Smooth muscle cell (in vitro differentiated cells): Measurements from ENCODE around the gene IFI27L1. TPM values are rescaled to one million over a fixed set of nuclear protein-coding genes. Genes with fewer than 3 reads are reported as not detected.
A peak's percentile ranks its signal among the peaks of the same experiment; 100 is the strongest.
"Not testable (repeated sequence)": the region's sequence is repeated elsewhere in the genome, so short reads cannot be mapped to it uniquely, and the experiment has no call there.

ENCODE experiments used
- DNase-seq: peaks from one replicate; lab custom pipeline; 2025; ENCODE audit not compliant: unreplicated experiment; lab: John Stamatoyannopoulos, UW
- H2AFZ ChIP-seq: fragments of 200-600 bp; sonication (generic); 2 replicates; pipeline ENCODE4 v1.6.0; 2016; ENCODE audit warnings: antibody characterized with exemption, low read depth, mild to moderate bottlenecking
- H3F3A ChIP-seq: fragments of 200-600 bp; sonication (generic); 2 replicates; pipeline ENCODE4 v1.6.0; 2017; ENCODE audit warnings: antibody characterized with exemption, low read depth
- H3K27ac ChIP-seq: fragments of 200-600 bp; sonication (generic); 2 replicates; pipeline ENCODE4 v1.5.1; 2016; ENCODE audit warnings: low read depth, mild to moderate bottlenecking
- H3K27me3 ChIP-seq: fragments of 200-600 bp; sonication (generic); 2 replicates; pipeline ENCODE4 v1.6.1; 2016; ENCODE audit warnings: low read depth, mild to moderate bottlenecking
- H3K36me3 ChIP-seq: fragments of 200-600 bp; sonication (generic); 2 replicates; pipeline ENCODE4 v1.5.1; 2016; ENCODE audit warnings: low read depth
- H3K4me1 ChIP-seq: fragments of 200-600 bp; sonication (generic); 2 replicates; pipeline ENCODE4 v1.5.1; 2016; ENCODE audit warnings: low read depth
- H3K4me2 ChIP-seq: fragments of 200-600 bp; sonication (generic); 2 replicates; pipeline ENCODE4 v1.6.0; 2016; ENCODE audit warnings: mild to moderate bottlenecking
- H3K4me3 ChIP-seq: fragments of 200-600 bp; sonication (generic); 2 replicates; pipeline ENCODE4 v1.5.1; 2016; ENCODE audit warnings: mild to moderate bottlenecking
- H3K79me2 ChIP-seq: fragments of 200-600 bp; sonication (generic); 2 replicates; pipeline ENCODE4 v1.6.0; 2016; ENCODE audit warnings: low read depth, mild to moderate bottlenecking
- H3K9ac ChIP-seq: fragments of 200-600 bp; sonication (generic); 2 replicates; pipeline ENCODE4 v1.6.0; 2016; ENCODE audit warnings: low read depth
- H3K9me3 ChIP-seq: fragments of 200-600 bp; sonication (generic); replicated peaks from 2 replicates; pipeline ENCODE4 v1.5.1; 2016; ENCODE audit warnings: low read depth
- H4K20me1 ChIP-seq: fragments of 200-600 bp; sonication (generic); 2 replicates; pipeline ENCODE4 v1.6.0; 2016; ENCODE audit warnings: low read depth
- WGBS: methylation state at CpG from one replicate; pipeline ENCODE4 v1.1.7; 2016; ENCODE audit warnings: low lambda C conversion rate; 5-methylcytosine and 5-hydroxymethylcytosine counted together
- polyA plus RNA-seq: library from polyadenylated mRNA; unstranded; fragments of >200 nt; fragmentation: Nextera tagmentation; extraction: Ambion mirVana; gene quantifications from 2 replicates; pipeline ENCODE4 v1.2.1, GENCODE V29; 2016
- total RNA-seq: library from RNA; depleted of rRNA; stranded (reverse); fragments of >200 nt; gene quantifications from 2 replicates; pipeline ENCODE4 v1.2.3, GENCODE V29; 2014
- TF ChIP-seq, protein P1 (sequence below): fragments of 200-600 bp; sonication (generic); IDR thresholded peaks from 2 replicates; pipeline ENCODE4 v1.5.1; 2017; ENCODE audit warnings: borderline replicate concordance, mild to moderate bottlenecking, antibody characterized with exemption; ENCODE audit not compliant: insufficient read depth, poor library complexity, severe bottlenecking

Gene IFI27L1
- total and polyA plus RNA-seq, 2 experiments from 2014 or later, result 2.9 to 38.2 TPM

DNA sequence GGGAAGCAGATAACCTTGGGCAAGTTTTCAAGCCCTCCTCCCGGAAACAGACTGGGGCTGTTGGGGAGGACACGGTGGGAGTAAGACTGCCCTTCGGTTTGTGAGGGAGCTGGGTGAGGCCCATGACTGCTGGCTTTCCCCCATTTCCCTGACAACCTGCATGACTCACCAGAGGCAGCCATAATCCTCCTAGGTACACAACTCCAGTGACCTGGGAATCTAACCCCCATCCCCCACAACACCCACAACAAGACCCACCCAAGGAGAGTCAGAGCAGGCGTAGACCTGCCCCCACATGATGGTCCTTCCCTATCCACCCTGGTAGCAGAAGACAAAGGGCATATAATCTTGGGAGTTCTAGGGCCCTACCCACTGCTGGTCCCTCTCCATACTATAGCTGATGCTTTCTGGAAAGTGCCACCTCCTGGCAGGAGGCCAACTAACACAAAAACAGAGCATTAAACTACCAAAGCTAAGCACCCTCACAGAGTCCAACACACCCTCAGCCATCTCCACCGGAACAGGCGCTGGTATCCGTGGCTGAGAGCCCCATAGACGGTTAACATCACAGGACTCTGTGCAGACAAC is 14.9 kb upstream of the IFI27L1 start:
- H4K20me1 ChIP-seq, result peaks cover 97% of the 10 kb centered on the region
- H3K4me2 ChIP-seq, result no peak overlapping the region
- no peaks in the 10 kb centered on the region for H3K9me3 ChIP-seq
- H3K27ac ChIP-seq, result peak overlapping the region; percentile 37
- H2AFZ ChIP-seq, result no peak overlapping the region
- H3K27me3 ChIP-seq, result no peaks in the 10 kb centered on the region
- WGBS, result 84% methylated on average over 8 of the region's 8 CpGs
- no peak overlapping the region for H3K4me3 ChIP-seq
- H3K79me2 ChIP-seq, result peaks cover 83% of the 10 kb centered on the region
- H3F3A ChIP-seq, result no peaks in the 10 kb centered on the region
- H3K4me1 ChIP-seq, result peaks cover 7% of the 10 kb centered on the region
- TF ChIP-seq, protein P1, sequence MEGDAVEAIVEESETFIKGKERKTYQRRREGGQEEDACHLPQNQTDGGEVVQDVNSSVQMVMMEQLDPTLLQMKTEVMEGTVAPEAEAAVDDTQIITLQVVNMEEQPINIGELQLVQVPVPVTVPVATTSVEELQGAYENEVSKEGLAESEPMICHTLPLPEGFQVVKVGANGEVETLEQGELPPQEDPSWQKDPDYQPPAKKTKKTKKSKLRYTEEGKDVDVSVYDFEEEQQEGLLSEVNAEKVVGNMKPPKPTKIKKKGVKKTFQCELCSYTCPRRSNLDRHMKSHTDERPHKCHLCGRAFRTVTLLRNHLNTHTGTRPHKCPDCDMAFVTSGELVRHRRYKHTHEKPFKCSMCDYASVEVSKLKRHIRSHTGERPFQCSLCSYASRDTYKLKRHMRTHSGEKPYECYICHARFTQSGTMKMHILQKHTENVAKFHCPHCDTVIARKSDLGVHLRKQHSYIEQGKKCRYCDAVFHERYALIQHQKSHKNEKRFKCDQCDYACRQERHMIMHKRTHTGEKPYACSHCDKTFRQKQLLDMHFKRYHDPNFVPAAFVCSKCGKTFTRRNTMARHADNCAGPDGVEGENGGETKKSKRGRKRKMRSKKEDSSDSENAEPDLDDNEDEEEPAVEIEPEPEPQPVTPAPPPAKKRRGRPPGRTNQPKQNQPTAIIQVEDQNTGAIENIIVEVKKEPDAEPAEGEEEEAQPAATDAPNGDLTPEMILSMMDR, result no peak
- DNase-seq, result no peak
- H3K9ac ChIP-seq, result no peak overlapping the region
- peaks cover 4% of the 10 kb centered on the region for H3K36me3 ChIP-seq

DNA sequence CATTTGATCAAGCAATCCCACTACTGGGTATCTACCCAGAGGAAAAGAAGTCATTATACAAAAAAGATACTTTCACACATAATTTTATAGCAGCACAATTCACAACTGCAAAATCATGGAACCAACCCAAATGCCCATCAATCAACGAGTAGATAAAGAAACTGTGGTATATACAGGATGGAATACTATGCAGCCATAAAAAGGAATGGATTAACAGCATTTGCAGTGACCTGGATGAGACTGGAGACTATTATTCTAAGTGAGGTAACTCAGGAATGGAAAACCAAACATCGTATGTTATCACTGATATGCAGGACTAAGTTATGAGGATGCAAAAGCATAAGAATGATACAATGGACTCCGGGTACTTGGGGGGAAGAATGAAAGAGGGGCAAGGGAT is 9.0 kb upstream of the IFI27L1 start:
- H3K27ac ChIP-seq, H3K4me1 ChIP-seq, H3K4me3 ChIP-seq, H3K27me3 ChIP-seq, H2AFZ ChIP-seq, H3K9ac ChIP-seq, H3K36me3 ChIP-seq, H3K4me2 ChIP-seq, H3F3A ChIP-seq, H3K9me3 ChIP-seq, DNase-seq: not testable (repeated sequence)
- 99% methylated on average over 3 of the region's 3 CpGs for WGBS
- Histone ChIP-seq H3K79me2 (peaks cover 100% of the 10 kb centered on the region), H4K20me1 (peaks cover 89% of the 10 kb centered on the region)

DNA sequence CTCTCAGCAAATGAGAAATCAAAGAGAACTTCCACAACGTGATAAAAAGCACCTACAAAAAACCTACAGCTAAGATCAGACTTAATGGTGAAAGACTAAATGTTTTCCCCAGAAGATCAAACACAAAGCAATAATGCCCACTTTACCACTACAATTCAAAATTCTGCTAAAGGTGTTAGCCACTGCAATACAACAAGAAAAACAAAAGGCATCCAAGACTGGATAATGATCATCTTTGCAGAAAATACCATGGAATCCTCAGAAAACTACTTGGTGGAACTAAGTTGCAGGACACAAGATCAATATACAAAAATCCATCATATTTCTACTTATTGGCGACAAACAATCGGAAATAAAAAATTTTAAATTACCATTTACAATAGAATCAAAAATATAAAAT is 6.6 kb upstream of the IFI27L1 start:
- Histone ChIP-seq H3K27ac (no peak overlapping the region), H3K36me3 (peaks cover 6% of the 10 kb centered on the region)

DNA sequence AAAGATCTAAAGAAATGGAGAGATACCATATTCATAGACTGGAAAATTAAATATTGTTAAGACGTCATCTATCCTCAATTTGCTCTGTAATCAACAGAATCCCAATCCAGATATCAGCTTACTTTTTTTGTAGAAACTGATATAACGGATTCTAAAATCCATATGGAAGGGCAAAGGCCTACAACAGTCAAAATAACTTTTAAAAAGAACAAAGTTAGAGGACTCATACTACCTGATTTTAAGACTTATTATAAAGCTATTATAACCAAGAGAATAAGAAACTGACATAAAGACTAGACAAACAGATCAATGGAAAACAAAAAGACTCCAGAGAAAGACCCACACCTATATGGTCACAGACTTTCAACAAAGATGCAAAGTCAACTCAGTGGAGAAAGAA is 6.1 kb upstream of the IFI27L1 start:
- H3K79me2 ChIP-seq, result peaks cover 100% of the 10 kb centered on the region
- no peak overlapping the region for H2AFZ ChIP-seq
- no peak overlapping the region for H3K9ac ChIP-seq
- H3F3A ChIP-seq, result no peaks in the 10 kb centered on the region
- H3K4me3 ChIP-seq, result no peak overlapping the region
- peaks cover 89% of the 10 kb centered on the region for H4K20me1 ChIP-seq
- TF ChIP-seq, protein P1, result no peak
- DNase-seq, result no peak
- no peaks in the 10 kb centered on the region for H3K9me3 ChIP-seq
- peaks cover 26% of the 10 kb centered on the region for H3K4me1 ChIP-seq
- no peaks in the 10 kb centered on the region for H3K27me3 ChIP-seq
- H3K27ac ChIP-seq, result no peak overlapping the region
- H3K36me3 ChIP-seq, result peaks cover 6% of the 10 kb centered on the region
- no peak overlapping the region for H3K4me2 ChIP-seq
- WGBS, result 97% methylated on average over 2 of the region's 2 CpGs

More for the DNA sequence above, 6.6 kb upstream of the IFI27L1 start:
- Histone ChIP-seq H3K4me3 (no peak overlapping the region), H2AFZ (no peak overlapping the region), H3K4me2 (no peak overlapping the region), H3K9ac (no peak overlapping the region), H4K20me1 (peaks cover 89% of the 10 kb centered on the region), H3K9me3 (no peaks in the 10 kb centered on the region), H3K79me2 (peaks cover 100% of the 10 kb centered on the region), H3K27me3 (no peaks in the 10 kb centered on the region), H3F3A (no peaks in the 10 kb centered on the region), H3K4me1 (peaks cover 22% of the 10 kb centered on the region)
- 99% methylated on average over 3 of the region's 3 CpGs for WGBS
- TF ChIP-seq, protein P1, result no peak
- DNase-seq, result no peak
